NB4 (cell line): Measurements from ENCODE around the gene WSCD2.

Experiments
- CTCF ChIP-seq: IDR thresholded peaks from one replicate; pipeline ENCODE4 v1.5.1; 2012; ENCODE audit warnings: low read depth, low read length
- POLR2A ChIP-seq: IDR thresholded peaks from 2 replicates; pipeline ENCODE4 v1.6.1; 2011; ENCODE audit warnings: mild to moderate bottlenecking; ENCODE audit not compliant: insufficient read length; ENCODE audit errors: extremely low read depth

- TF ChIP-seq POLR2A (no peak), CTCF (no peak)
These were observed 62.9 kb downstream of the WSCD2 start for GRCh38 chr12:108191938-108192337.
